GM21717 (cell line): Measurements from ENCODE around the gene C6.
"Not testable (repeated sequence)": the region's sequence is repeated elsewhere in the genome, so short reads cannot be mapped to it uniquely, and the experiment has no call there.

Experiments
- ATAC-seq: cut with Tn5 transposase; IDR thresholded peaks from one replicate; pipeline ENCODE4 v1.9.1; 2021; ENCODE audit warnings: mild to moderate bottlenecking, moderate library complexity; ENCODE audit not compliant: unreplicated experiment

C6 gene

GRCh38 chr5:41200506-41200905, 12.8 kb downstream of the C6 start:
- ATAC-seq = no peak

- no peak for ATAC-seq
These were observed 13.7 kb downstream of the C6 start for GRCh38 chr5:41199660-41200059.

- no peak for ATAC-seq
These were observed 17.1 kb downstream of the C6 start for GRCh38 chr5:41196197-41196596.

GRCh38 chr5:41195228-41195627, 18.1 kb downstream of the C6 start:
- no peak for ATAC-seq

GRCh38 chr5:41194339-41194738, 19.0 kb downstream of the C6 start:
- ATAC-seq = no peak

GRCh38 chr5:41193456-41194205, 19.7 kb downstream of the C6 start:
- ATAC-seq = no peak

- ATAC-seq = no peak
These were observed 22.1 kb downstream of the C6 start for GRCh38 chr5:41191249-41191648.

GRCh38 chr5:41186143-41186542, 27.2 kb downstream of the C6 start:
- ATAC-seq = no peak

GRCh38 chr5:41183331-41183730, 30.0 kb downstream of the C6 start:
- not testable (repeated sequence) for ATAC-seq

GRCh38 chr5:41182666-41183065, 30.7 kb downstream of the C6 start:
- no peak for ATAC-seq

GRCh38 chr5:41181691-41182564, 31.4 kb downstream of the C6 start:
- no peak for ATAC-seq

- ATAC-seq = no peak
These were observed 36.4 kb downstream of the C6 start for GRCh38 chr5:41176952-41177351.

- no peak for ATAC-seq
These were observed 41.3 kb downstream of the C6 start for GRCh38 chr5:41172012-41172411.

GRCh38 chr5:41161271-41161670, 52.1 kb downstream of the C6 start:
- no peak for ATAC-seq

GRCh38 chr5:41157272-41157894, 55.9 kb downstream of the C6 start:
- no peak for ATAC-seq

- no peak for ATAC-seq
These were observed 56.6 kb downstream of the C6 start for GRCh38 chr5:41156739-41157138.

GRCh38 chr5:41154491-41154890, 58.8 kb downstream of the C6 start:
- no peak for ATAC-seq

- no peak for ATAC-seq
These were observed 61.8 kb downstream of the C6 start for GRCh38 chr5:41151564-41151963.

- ATAC-seq = no peak
These were observed 64.9 kb downstream of the C6 start for GRCh38 chr5:41148448-41148847.

GRCh38 chr5:41145306-41145705, 68.0 kb downstream of the C6 start:
- ATAC-seq = no peak

- no peak for ATAC-seq
These were observed 70.0 kb downstream of the C6 start for GRCh38 chr5:41143131-41143901.
